ENCODE measurements around the gene TNFRSF11A. TPM values are rescaled to one million over a fixed set of nuclear protein-coding genes. Genes with fewer than 3 reads are reported as not detected.

The TNFRSF11A gene
- total RNA-seq, 1 donor, result 1.1 TPM

- TF ChIP-seq, protein P1, sequence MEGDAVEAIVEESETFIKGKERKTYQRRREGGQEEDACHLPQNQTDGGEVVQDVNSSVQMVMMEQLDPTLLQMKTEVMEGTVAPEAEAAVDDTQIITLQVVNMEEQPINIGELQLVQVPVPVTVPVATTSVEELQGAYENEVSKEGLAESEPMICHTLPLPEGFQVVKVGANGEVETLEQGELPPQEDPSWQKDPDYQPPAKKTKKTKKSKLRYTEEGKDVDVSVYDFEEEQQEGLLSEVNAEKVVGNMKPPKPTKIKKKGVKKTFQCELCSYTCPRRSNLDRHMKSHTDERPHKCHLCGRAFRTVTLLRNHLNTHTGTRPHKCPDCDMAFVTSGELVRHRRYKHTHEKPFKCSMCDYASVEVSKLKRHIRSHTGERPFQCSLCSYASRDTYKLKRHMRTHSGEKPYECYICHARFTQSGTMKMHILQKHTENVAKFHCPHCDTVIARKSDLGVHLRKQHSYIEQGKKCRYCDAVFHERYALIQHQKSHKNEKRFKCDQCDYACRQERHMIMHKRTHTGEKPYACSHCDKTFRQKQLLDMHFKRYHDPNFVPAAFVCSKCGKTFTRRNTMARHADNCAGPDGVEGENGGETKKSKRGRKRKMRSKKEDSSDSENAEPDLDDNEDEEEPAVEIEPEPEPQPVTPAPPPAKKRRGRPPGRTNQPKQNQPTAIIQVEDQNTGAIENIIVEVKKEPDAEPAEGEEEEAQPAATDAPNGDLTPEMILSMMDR (IDR thresholded peaks at IDR 0.05; ENCODE audit: insufficient read depth, low read length), result no peak
- DNase-seq (ENCODE audit: low read depth), result no peak
- H3K4me3 ChIP-seq (ENCODE audit: low read depth, low read length), result no peak overlapping the region
These were observed 23.4 kb downstream of the TNFRSF11A start for GRCh38 chr18:62348474-62348873.

- TF ChIP-seq, protein P1 (IDR thresholded peaks at IDR 0.05; ENCODE audit: insufficient read depth, low read length), result no peak
- H3K4me3 ChIP-seq (ENCODE audit: low read depth, low read length), result no peak overlapping the region
- DNase-seq (ENCODE audit: low read depth), result no peak
These were observed 28.1 kb downstream of the TNFRSF11A start for GRCh38 chr18:62353170-62353569.

GRCh38 chr18:62354151-62354550 is 29.0 kb downstream of the TNFRSF11A start:
- H3K4me3 ChIP-seq (ENCODE audit: low read depth, low read length), result no peak overlapping the region
- TF ChIP-seq, protein P1 (IDR thresholded peaks at IDR 0.05; ENCODE audit: insufficient read depth, low read length), result no peak
- DNase-seq (ENCODE audit: low read depth), result no peak

DNA sequence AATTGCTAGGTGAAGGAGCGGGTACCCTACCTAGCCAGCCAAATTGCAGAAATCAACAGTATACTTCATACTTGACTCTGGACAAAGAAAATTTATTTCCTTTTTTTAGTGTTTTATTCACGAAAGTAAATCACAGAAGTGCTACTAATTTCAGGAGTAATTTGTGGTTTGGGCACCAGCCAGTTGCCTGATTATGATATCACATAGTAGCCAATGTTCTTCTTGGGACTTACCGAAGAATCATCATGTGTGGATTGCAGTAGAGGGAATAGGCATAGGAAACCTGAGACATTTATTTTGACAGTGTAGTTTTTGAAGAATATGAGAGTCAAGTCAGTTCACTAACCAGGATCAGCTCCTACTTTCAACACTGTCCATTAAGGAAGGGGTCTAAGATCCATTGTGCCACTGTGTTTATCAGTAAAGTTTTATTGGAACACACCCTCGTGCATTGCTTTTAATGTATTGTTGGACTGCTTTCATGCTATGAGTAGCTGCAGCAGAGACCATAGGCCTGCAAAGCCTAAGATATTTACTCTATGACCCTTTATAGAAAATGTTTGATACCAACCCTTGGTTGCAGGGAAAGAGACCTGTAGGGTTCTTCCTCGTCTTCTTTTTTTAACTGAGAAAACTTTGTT is 32.1 kb downstream of the TNFRSF11A start:
- DNase-seq (ENCODE audit: low read depth), result no peak
- no peak overlapping the region for H3K4me3 ChIP-seq (ENCODE audit: low read depth, low read length)
- TF ChIP-seq, protein P1 (IDR thresholded peaks at IDR 0.05; ENCODE audit: insufficient read depth, low read length), result no peak

DNA sequence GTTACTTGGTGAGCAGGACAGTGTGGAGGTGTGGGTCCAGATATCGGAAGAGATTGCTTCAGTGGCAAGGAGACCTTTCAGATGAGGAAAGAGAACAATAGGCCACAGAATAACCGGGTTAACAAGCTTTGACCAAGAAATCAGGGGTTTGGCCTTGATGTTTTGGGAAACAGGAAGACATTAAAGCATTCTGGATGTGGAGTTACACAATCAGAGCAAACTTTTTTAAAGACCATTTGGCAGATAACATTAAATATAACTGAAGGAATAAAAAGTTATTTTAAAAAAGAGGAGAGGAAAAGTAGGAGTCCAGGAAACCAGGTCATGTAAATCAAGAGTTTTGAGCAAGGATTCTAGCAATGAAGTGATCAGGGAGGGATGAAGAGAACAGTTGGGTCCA is 35.7 kb downstream of the TNFRSF11A start:
- no peak overlapping the region for H3K4me3 ChIP-seq (ENCODE audit: low read depth, low read length)
- TF ChIP-seq, protein P1 (IDR thresholded peaks at IDR 0.05; ENCODE audit: insufficient read depth, low read length), result no peak
- no peak for DNase-seq (ENCODE audit: low read depth)

DNA sequence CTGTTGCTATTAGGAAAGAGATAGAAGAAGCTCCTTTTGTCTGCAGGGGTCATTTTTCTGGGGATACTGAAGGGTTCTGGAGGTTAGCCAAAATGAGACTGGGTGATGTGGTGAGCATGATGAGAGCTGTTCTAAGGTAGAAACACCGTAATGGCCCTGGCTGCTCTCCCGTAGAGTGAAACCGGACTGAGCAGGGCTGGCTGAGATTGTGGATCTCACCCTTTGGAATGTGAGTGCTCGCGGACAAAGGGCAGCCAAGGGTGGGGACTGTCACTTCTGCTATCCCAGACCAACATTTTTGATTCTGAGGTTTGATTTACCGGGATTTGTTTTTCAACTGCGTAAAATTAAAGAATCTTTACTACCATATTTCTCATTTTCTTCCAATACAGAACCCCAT is 36.2 kb downstream of the TNFRSF11A start:
- no peak for DNase-seq (ENCODE audit: low read depth)
- H3K4me3 ChIP-seq (ENCODE audit: low read depth, low read length), result no peak overlapping the region
- TF ChIP-seq, protein P1 (IDR thresholded peaks at IDR 0.05; ENCODE audit: insufficient read depth, low read length), result no peak

DNA sequence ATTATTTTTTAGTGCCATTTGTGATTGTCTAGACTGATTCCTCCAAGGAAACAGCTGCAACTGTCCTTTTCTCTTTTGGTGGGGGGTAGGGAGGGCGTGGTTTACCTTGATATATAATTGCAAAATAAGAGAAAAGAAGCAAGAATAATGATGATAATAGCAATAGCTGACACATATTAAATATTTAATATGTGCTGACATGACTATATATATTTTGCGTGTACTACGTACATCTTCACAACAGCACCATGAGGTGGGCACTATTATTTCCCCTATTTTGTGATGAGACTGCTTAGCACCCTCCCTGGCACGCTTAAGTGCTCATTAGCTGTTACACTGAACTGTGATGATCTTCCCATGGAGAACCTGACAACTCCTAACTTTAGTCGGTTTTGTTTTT is 39.4 kb downstream of the TNFRSF11A start:
- TF ChIP-seq, protein P1 (IDR thresholded peaks at IDR 0.05; ENCODE audit: insufficient read depth, low read length), result no peak
- DNase-seq (ENCODE audit: low read depth), result no peak
- H3K4me3 ChIP-seq (ENCODE audit: low read depth, low read length), result no peak overlapping the region
